GM10266 (cell line): ENCODE results near the gene ZNF627.

Experiments used
- DNase-seq: peaks from one replicate; pipeline ENCODE4 v3.0.0; 2012; ENCODE audit errors: extremely low spot score
- TF ChIP-seq, protein P1 (sequence below): IDR thresholded peaks from 2 replicates; pipeline ENCODE4 v1.5.1; 2012; ENCODE audit warnings: mild to moderate bottlenecking, low read depth; ENCODE audit not compliant: control insufficient read depth, insufficient read depth; ENCODE audit errors: missing control alignments

ZNF627 gene

GRCh38 chr19:11652492-11652891 is 55.2 kb downstream of the ZNF627 start:
- TF ChIP-seq, protein P1, sequence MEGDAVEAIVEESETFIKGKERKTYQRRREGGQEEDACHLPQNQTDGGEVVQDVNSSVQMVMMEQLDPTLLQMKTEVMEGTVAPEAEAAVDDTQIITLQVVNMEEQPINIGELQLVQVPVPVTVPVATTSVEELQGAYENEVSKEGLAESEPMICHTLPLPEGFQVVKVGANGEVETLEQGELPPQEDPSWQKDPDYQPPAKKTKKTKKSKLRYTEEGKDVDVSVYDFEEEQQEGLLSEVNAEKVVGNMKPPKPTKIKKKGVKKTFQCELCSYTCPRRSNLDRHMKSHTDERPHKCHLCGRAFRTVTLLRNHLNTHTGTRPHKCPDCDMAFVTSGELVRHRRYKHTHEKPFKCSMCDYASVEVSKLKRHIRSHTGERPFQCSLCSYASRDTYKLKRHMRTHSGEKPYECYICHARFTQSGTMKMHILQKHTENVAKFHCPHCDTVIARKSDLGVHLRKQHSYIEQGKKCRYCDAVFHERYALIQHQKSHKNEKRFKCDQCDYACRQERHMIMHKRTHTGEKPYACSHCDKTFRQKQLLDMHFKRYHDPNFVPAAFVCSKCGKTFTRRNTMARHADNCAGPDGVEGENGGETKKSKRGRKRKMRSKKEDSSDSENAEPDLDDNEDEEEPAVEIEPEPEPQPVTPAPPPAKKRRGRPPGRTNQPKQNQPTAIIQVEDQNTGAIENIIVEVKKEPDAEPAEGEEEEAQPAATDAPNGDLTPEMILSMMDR = no peak
- no peak for DNase-seq

DNA sequence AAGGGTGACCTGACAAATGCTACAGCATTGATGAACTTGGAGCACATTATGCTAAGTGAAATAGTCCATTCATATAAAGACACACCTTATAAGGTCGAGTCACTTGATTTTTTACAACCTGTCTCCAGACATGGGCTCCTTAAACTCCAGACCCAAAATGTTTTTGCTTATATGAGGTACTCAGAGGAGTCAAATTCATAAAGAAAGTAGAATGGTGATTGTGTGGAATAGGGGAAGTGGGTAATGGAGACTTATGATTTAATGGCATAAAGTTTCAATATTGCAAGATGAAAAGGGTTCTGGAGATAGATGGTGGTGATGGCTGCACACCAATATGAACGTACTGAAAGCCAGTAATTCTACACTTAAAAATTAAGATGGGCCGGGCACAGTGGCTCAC is 59.3 kb downstream of the ZNF627 start:
- no peak for DNase-seq
- TF ChIP-seq, protein P1 = no peak

GRCh38 chr19:11657307-11657706 is 60.0 kb downstream of the ZNF627 start:
- DNase-seq = no peak
- TF ChIP-seq, protein P1 = no peak

GRCh38 chr19:11658970-11659369 is 61.7 kb downstream of the ZNF627 start:
- no peak for DNase-seq
- TF ChIP-seq, protein P1 = no peak

- DNase-seq = peak; percentile 41
- TF ChIP-seq, protein P1 = peak; percentile 46
These were observed 62.3 kb downstream of the ZNF627 start for GRCh38 chr19:11659612-11660011.

DNA sequence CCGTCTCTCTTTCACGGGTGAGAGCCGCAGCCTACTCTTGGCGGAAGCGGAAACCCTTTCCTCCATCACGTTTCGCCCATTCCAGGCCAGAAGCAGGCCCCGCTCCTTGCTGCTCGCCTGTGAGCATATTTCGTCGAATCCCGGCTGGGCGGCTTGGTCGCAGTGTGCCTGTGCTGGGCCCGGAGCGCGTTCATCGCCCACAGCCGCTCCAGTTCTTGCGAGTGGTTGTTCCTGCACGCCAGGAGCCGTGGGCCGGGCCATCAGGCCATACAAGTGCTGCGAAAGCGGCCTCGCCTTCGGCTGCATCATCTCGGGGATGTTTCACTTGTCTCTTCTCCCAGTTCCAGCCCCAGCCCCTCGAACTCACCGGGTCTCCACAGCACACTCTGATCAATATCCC is 65.0 kb downstream of the ZNF627 start:
- DNase-seq = no peak
- TF ChIP-seq, protein P1 = no peak

GRCh38 chr19:11663181-11663591 is 65.9 kb downstream of the ZNF627 start:
- no peak for DNase-seq
- TF ChIP-seq, protein P1 = no peak
